SK-N-SH (cell line): ENCODE results near the gene AEBP2.

ENCODE experiments used
- CTCF ChIP-seq: fragments of 200-600 bp; sonication (generic); IDR thresholded peaks from 2 replicates; pipeline ENCODE4 v1.6.1; 2017; ENCODE audit warnings: antibody characterized with exemption, mild to moderate bottlenecking, moderate library complexity
- EP300 ChIP-seq, 2 experiments: IDR thresholded peaks; 2 replicates each; pipeline versions ENCODE4 v1.4.0 to v1.6.1; 2012; ENCODE audit warnings: borderline replicate concordance in 1 of 2, low read depth in 1 of 2, low read length in 1 of 2
- FOXM1 ChIP-seq: IDR thresholded peaks from 2 replicates; pipeline ENCODE4 v1.4.0; 2012; ENCODE audit warnings: low read depth, mild to moderate bottlenecking
- MAX ChIP-seq: IDR thresholded peaks from 2 replicates; pipeline ENCODE4 v1.4.0; 2012; ENCODE audit warnings: low read depth
- MXI1 ChIP-seq: IDR thresholded peaks from 2 replicates; pipeline ENCODE4 v1.6.1; 2012; ENCODE audit warnings: mild to moderate bottlenecking, low read depth, low read length, improper control_type of control experiment
- POLR2AphosphoS5 ChIP-seq: IDR thresholded peaks from 2 replicates; pipeline ENCODE4 v1.6.1; 2012; ENCODE audit warnings: low read depth, low read length
- RAD21 ChIP-seq: IDR thresholded peaks from 2 replicates; pipeline ENCODE4 v1.6.1; 2012; ENCODE audit warnings: mild to moderate bottlenecking, low read length
- RFX5 ChIP-seq: IDR thresholded peaks from 2 replicates; pipeline ENCODE4 v1.6.1; 2012; ENCODE audit warnings: mild to moderate bottlenecking, improper control_type of control experiment, low read length
- SIN3A ChIP-seq: IDR thresholded peaks from 2 replicates; pipeline ENCODE4 v1.6.1; 2012; ENCODE audit warnings: low read depth, mild to moderate bottlenecking, low read length, moderate library complexity, borderline replicate concordance
- SMC3 ChIP-seq: IDR thresholded peaks from 2 replicates; pipeline ENCODE4 v1.6.1; 2012; ENCODE audit warnings: low read depth, low read length, improper control_type of control experiment
- TAF1 ChIP-seq: IDR thresholded peaks from 2 replicates; pipeline ENCODE4 v1.6.1; 2012; ENCODE audit warnings: low read depth, mild to moderate bottlenecking, low read length, moderate library complexity, borderline replicate concordance

- TF ChIP-seq FOXM1 (no peak), RFX5 (no peak), CTCF (no peak), MAX (no peak), SMC3 (no peak), POLR2AphosphoS5 (no peak), RAD21 (no peak), SIN3A (no peak), EP300 (IDR thresholded peaks at IDR 0.05; ENCODE audit: borderline replicate concordance in 1 of 2, low read depth in 1 of 2, low read length in 1 of 2) (no peak), TAF1 (no peak), MXI1 (no peak)
These were observed 11.0 kb upstream of the AEBP2 start for GRCh38 chr12:19428246-19428645.
